GM19238 (cell line): ENCODE results near the gene GCNT2.
"Not testable (repeated sequence)": the region's sequence is repeated elsewhere in the genome, so short reads cannot be mapped to it uniquely, and the experiment has no call there.

Experiments used
- DNase-seq: peaks from one replicate; pipeline ENCODE4 v3.0.0; 2011; ENCODE audit warnings: low spot score; ENCODE audit not compliant: insufficient read length

Gene GCNT2

DNA sequence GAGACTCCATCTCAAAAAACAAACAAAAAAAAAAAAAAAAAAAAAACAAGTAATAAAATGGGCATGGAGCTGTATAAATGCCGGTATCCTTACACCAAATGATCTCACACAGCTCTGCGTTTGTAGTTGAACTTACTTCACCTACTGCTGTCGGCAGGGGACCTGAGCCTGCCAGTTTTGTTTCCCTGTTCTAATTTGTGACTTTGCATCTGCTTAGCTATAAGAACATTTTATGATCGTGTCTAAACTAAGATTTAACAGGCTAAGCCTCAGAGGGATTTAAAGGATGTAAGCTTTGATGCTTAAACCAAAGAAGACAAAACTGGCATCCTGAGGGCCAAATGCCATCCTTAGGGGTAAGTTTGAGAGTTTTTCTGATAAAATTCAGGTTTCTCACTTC is 58.7 kb downstream of the GCNT2 start:
- DNase-seq, result no peak

GRCh38 chr6:10580570-10580969 is 59.4 kb downstream of the GCNT2 start:
- no peak for DNase-seq

GRCh38 chr6:10581402-10581801 is 60.3 kb downstream of the GCNT2 start:
- not testable (repeated sequence) for DNase-seq

DNA sequence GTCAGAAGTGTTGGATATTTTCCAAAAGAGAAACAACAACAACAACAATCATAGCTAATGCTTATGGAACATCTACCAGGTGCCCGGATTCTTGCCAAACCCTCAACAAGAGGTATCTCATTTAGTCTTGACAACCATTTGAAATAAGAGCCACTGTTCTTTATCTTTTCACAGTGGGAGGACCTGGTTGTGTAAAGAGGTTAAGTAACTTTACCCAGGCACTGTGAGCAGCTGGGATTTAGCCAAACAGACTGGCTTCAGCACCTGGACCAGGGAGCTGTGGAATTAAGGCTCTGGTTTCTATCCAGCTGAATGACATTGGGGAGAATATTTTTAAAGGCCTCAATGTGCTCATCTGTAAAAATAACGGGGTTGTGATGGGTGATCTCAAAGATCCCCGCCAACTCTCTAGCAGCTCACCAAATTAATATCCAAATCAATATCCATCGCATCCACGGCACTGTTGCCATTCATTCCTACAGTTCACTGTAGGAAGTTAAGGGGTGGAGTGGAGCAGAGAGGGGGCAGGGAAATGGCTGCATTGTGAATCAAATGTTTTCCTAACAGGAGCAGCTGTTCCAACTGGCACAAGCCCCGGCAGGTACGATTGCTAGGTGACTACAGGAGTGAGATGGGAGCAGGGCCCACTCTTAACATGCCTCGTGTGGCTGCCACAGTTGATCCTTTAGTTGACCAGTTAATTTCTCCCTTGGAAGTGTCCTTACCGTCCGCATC is 61.8 kb downstream of the GCNT2 start:
- DNase-seq, result no peak

DNA sequence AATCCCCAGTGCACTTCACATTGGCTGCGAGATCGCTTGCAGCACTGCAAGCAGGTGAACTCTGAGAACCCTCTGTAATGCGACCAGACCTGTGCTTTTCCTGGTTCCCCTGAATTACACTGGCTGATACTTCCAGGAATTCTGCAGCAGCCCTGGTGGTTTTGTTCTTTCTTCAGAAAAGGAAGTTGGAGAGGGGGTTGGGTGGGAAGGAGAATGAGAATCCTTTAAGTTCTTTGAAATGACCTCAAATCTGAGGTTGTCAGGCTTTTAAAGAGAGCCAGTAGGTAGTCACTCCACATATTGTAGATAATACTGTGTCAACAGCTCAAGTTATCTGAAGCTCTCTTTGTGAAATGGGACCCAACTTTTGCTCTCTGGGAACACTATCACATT is 62.4 kb downstream of the GCNT2 start:
- DNase-seq, result no peak

GRCh38 chr6:10584607-10585006 is 63.5 kb downstream of the GCNT2 start:
- DNase-seq, result no peak

DNA sequence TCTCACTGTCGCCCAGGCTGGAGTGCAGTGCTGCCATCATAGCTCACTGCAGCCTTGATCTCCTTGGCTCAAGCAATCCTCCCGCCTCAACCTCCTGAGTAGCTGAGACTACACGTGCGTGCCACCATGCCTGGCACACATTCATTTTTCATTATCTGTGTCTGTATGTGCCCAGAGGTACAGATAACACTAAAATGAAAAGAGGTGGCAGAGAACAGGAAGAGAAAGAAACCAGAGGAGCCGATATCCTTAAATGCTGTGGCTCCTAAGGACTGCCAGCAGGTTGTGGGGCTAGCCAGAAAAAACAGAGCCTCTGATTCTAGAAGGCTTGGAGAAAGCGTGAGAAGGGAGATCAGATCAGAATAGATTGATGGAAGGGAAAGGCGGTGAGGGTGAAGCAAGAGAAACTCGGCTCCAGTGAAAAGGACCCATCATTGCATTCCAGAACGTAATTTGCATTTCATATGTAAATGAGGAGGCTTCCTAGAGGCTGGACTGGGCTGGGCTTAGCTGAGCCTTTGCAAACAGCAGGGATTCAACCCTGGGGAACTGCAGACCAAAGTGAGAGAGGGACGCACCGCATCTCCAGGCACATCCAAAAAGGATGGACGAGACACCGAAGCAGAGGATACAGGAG is 64.2 kb downstream of the GCNT2 start:
- DNase-seq, result no peak

DNA sequence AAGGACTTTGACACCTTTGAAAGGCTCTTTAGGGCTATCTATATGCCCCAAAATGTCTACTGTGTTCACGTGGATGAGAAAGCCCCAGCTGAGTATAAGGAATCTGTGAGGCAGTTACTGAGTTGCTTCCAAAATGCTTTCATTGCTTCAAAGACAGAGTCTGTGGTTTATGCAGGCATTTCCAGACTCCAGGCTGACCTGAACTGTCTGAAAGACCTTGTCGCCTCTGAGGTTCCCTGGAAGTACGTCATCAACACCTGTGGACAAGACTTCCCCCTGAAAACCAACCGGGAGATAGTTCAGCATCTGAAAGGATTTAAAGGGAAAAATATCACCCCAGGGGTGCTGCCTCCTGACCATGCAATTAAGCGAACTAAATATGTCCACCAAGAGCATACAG is 65.2 kb downstream of the GCNT2 start:
- no peak for DNase-seq

- no peak for DNase-seq
Observed at GRCh38 chr6:10587656-10588406, 66.7 kb downstream of the GCNT2 start.

DNA sequence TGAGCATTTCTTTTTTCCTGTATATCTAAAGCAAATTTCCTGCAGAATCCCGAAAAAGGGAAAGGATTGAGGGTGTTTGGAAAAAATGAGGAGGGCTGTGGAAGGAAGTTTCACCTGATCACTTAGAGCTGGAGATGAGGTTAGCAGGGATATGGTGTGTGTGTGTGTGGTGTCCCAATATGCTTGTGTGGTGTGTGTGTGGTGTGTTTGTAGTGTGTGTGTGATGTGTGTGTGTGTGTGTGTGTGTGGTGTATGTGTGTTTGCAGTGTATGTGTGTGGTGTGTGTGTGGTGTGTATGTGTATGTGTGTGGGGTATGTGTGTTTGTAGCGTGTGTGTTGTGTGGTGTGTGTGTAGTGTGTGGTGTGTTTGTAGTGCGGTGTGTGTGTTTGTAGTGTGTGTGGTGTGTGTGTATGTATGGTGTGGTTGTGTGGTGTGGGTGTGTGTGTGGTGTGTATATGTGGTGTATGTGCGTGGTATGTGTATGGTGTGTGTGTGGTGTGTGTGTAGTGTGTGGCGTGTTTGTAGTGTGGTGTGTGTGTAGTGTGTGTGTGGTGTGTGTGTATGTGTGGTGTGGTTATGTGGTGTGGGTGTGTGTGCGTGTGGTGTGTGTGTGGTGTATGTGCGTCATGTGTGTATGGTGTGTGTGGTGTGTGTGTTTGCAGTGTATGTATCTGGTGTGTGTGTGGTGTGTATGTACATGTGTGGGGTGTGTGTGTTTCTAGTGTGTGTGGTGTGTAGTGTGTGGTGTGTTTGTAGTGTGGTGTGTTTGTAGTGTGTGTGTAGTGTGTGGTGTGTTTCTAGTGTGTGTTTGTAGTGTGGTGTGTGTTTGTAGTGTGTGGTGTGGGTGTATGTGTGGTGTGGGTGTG is 67.6 kb downstream of the GCNT2 start:
- no peak for DNase-seq

DNA sequence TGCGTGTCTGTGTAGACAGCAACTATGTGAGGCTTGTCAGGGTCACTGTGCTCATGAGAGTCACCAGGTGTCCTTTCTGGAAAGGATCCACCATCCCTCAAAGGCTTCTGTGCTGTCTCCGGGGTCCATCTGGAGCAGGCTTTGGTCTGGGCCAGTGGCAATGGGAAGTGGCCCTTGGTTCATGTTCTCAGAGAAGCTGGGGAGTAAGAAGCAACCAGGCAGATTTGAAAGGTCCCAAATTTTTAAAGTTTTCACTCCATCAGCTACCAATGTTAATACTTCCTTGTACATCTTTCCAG is 68.2 kb downstream of the GCNT2 start:
- DNase-seq, result no peak

DNA sequence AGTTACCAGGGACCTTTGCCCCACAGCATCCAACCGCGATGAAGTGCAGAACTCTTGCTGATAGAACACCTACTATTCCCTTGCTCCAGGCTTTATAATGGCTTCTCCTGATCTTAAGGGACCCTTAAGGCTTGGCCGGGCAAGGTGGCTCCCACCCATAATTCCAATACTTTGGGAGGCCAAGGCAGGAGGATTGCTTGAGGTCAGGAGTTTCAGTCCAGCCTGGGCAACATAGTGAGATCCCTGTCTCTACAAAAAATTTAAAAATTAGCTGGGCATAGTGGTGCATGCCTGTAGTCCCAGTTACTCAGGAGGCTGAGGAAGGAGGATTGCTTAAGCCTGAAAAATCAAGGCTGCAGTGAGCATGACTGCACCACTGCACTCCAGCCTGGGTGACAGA is 68.8 kb downstream of the GCNT2 start:
- no peak for DNase-seq

DNA sequence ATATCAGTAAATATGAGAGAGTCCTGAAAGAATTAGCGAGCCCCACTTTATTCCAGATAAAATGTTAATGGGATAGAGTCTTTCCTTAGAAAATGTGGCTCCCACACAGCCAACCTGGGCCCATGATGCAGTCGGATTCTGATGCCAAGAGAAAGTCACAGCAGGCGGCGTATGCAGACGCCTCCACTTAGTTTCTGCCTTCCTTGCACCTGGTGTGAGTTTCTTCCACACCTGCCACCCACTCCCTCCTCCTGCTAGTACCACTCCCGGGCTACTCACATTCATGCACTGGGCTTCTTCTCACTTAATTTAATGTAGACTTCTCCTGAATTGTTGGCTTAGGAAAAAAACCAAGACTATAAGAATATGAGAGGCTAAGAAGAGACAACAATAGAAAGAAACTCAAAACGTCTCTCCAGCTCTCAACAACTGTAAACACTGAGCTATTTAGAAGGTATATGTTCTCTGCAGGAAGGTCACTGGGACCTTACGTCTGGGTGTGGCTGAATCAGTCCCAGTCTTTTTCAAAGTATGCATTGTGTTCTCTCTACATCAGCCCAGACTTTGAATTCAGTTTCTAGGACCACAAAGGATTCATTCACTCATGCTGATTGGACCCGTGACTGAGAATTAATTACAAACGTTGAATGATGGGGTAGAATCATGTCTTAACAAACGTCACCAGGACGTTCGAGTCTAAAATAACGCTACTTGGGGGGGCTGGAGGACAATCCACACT is 70.4 kb downstream of the GCNT2 start:
- no peak for DNase-seq

- DNase-seq, result no peak
Observed at GRCh38 chr6:10595731-10596664, 74.8 kb downstream of the GCNT2 start.

GRCh38 chr6:10597499-10598001 is 76.4 kb downstream of the GCNT2 start:
- no peak for DNase-seq

DNA sequence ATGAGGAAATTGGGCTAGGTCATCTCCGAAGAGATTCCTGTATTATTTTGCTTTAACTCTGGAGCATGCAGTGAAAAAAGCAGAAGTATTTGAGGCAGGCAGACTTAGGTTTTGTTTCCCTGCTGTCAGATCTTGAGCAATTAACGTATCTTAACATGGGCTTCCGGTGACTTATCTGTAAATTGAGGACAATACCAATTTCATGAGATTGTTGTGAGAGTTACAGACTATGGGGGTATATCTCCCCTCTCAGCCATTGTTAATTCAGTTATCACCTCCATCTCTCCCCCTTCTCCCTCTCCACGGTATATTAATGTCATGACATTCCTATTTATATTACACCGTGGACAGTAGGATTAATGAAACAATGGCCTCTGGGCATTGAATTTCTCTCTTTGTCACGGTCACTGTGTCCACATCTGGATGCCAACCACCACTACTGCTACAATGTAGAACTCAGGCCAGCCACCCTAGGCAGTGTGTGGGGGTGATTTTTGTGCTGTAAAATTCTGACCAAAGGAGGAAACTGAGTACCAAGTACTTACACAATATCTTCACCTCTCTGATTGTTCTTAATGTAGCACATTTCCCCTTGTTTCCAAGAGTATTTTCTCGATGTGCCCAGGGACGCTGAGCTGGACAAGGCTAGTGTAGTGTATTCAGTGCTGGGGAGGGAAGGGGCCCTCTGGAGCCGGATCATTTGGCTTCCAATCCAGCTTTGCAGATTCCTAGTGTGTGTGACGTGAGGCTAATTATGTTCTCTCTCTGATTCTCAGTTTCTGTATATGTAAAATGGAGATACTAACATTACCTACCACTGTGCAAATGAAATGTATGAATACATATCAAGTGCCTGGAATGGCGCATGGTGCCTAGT is 77.2 kb downstream of the GCNT2 start:
- no peak for DNase-seq

GRCh38 chr6:10599046-10599445 is 77.9 kb downstream of the GCNT2 start:
- no peak for DNase-seq

DNA sequence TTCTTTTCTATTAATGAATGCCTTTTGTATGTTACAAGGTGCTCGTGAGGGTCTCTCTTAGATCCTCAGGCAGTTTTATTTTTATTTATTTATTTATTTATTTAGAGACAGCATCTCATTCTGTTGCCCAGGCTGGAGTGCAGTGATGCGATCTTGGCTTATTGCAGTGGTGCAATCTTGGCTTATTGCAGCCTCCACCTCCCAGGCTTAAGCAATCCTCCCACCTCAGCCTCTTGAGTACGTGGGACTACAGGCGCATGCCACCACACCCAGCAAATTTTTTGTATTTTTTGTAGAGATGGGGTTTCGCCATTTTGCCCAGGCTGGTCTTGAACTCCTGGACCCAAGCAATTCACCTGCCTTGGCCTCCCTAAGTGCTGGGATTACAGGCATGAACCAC is 79.5 kb downstream of the GCNT2 start:
- not testable (repeated sequence) for DNase-seq

DNA sequence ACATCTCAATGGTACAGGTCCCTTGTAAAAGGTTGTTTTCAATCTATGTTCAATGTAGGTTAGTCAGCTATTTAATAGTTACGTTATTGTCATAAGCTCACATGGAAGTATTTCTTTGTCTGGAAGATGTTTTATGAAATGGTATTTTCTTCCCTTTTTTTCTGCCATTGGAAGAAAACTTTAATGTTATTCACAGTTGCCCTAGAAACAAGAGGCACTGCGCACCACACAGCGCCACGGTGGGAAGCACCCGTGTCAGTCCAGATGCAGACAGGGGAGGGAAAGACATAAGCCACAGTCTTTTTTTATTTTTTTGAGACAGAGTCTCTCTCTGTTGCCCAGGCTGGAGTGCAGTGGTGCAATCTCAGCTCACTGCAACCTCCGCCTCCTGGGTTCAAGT is 82.1 kb downstream of the GCNT2 start:
- no peak for DNase-seq
